AG10803 (cell line): ENCODE results near the gene LZTR1.

ENCODE experiments used
- DNase-seq: peaks from one replicate; pipeline ENCODE4 v3.0.0; 2010; ENCODE audit warnings: low read depth
- H3K4me3 ChIP-seq: 2 replicates; pipeline ENCODE4 v1.5.1; 2011; ENCODE audit warnings: mild to moderate bottlenecking, low read length, control low read depth
- CTCF ChIP-seq: conservative IDR thresholded peaks from 2 replicates; pipeline ENCODE4 v1.5.1; 2011; ENCODE audit warnings: mild to moderate bottlenecking, low read length, control low read depth, inconsistent platforms

Gene LZTR1

GRCh38 chr22:20952544-20953341 is 29.4 kb upstream of the LZTR1 start:
- no peak for TF ChIP-seq CTCF
- no peak for DNase-seq
- H3K4me3 ChIP-seq: no peak overlapping the region

- TF ChIP-seq CTCF: no peak
- no peak for DNase-seq
- H3K4me3 ChIP-seq: no peak overlapping the region
Observed at GRCh38 chr22:20953342-20953608, 28.8 kb upstream of the LZTR1 start.

- no peak for TF ChIP-seq CTCF
Observed at GRCh38 chr22:20953668-20954500, 28.2 kb upstream of the LZTR1 start.

GRCh38 chr22:20955548-20955947 is 26.5 kb upstream of the LZTR1 start:
- H3K4me3 ChIP-seq: no peak overlapping the region
- TF ChIP-seq CTCF: no peak

More at GRCh38 chr22:20953668-20954500, 28.2 kb upstream of the LZTR1 start:
- H3K4me3 ChIP-seq: no peak overlapping the region
- DNase-seq: peak; percentile 79

GRCh38 chr22:20956258-20957101 is 25.6 kb upstream of the LZTR1 start:
- no peak for DNase-seq
- TF ChIP-seq CTCF: no peak
- peak overlapping the region; percentile 80 for H3K4me3 ChIP-seq

More at GRCh38 chr22:20955548-20955947, 26.5 kb upstream of the LZTR1 start:
- DNase-seq: no peak

- peak overlapping the region; percentile 80 for H3K4me3 ChIP-seq
- no peak for DNase-seq
Observed at GRCh38 chr22:20957102-20957682, 24.9 kb upstream of the LZTR1 start.

More at GRCh38 chr22:20957102-20957682, 24.9 kb upstream of the LZTR1 start:
- TF ChIP-seq CTCF: no peak
